GM21528 (cell line): ENCODE measurements around the gene CFAP20DC.
A peak's percentile ranks its signal among the peaks of the same experiment; 100 is the strongest.
"Not testable (repeated sequence)": the region's sequence is repeated elsewhere in the genome, so short reads cannot be mapped to it uniquely, and the experiment has no call there.

ENCODE experiments used
- ATAC-seq: cut with Tn5 transposase; IDR thresholded peaks from one replicate; pipeline ENCODE4 v1.9.1; 2021; ENCODE audit warnings: mild to moderate bottlenecking, moderate library complexity; ENCODE audit not compliant: unreplicated experiment, low FRiP score

The CFAP20DC gene

DNA sequence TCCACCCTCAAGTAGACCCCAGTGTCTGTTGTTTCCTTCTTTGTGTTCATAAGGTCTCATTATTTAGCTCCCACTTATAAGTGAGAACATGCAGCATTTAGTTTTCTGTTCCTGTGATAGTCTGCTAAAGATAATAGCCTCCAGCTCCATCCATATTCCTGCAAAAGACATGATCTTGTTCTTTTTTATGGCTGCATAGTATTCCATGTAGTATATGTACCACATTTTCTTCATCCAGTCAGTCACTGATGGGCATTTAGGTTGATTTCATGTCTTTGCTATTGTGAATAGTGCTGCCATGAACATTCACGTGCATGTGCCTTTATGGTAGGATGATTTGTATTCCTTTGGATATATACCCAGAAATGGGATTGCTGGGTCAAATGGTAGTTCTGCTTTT, 82.0 kb downstream of the CFAP20DC start:
- ATAC-seq: not testable (repeated sequence)

GRCh38 chr3:58965865-58966264, 84.0 kb downstream of the CFAP20DC start:
- ATAC-seq: no peak

- no peak for ATAC-seq
Measured at GRCh38 chr3:58963928-58964503, 85.8 kb downstream of the CFAP20DC start.

- no peak for ATAC-seq
Measured at GRCh38 chr3:58962816-58963215, 87.0 kb downstream of the CFAP20DC start.

DNA sequence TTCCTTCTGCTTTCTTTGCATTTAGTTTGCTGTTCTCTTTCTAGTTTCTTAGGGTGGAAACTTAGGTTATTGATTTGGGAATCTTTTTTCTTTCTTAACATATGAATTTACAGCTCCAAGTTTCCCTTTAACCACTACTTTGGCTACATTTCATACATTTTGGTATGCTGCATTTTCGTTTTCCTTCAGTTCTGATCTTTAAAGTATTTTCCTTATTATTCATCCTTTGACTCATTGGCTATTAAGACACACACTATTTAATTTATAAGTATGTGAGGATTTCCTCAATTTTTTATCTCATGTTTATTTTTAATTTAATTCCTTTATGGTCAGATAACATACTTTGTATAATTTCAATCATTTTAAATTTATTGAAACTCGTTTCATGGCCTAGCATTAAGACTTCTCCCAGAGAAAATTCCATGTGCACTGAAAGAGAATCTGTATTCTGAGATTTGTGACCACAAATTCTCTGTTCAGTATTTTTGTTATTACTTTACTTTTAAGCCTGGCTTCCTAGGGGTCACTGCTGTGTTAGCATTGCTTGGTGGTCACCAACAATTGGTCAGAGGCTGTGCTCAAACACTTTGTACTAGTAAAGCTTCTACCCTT, 87.7 kb downstream of the CFAP20DC start:
- ATAC-seq: no peak

GRCh38 chr3:58955308-58955707, 94.5 kb downstream of the CFAP20DC start:
- no peak for ATAC-seq

GRCh38 chr3:58953288-58953687, 96.5 kb downstream of the CFAP20DC start:
- ATAC-seq: no peak

DNA sequence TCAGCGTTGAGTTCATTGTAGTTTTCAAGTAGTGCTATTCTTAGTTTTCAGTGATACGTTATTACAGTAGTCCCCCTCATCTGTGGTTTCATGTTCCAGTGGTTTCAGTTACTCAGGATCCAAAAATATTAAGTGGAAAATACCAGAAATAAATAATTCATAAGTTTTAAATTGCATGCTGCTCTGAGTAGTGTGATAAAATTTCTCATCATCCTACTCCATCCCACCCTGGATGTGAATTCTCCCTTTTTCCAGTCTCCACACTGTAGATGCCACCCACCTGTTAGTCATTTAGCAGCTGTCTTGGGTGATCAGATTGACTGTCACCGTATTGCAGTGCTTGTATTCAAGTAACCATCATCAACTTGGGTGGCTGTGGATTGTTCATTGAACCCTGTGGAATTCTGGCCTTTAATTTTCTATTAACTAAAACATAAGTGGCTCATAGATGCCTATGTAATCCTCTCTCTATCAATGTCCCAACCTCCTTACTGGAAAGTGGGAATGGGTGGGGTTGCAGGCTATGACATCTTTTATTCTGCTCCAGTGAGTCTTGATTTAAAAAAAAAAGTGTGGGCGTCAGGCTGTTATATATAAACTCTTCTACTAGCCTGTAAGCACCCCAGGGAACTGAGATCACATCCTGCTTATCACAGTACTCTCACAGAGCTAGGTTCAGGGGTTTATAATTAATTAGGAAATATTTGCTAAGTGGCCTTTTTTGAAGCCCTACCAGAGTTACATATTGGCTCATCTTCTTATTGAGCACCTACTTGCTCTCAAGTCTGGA, 97.5 kb downstream of the CFAP20DC start:
- no peak for ATAC-seq

DNA sequence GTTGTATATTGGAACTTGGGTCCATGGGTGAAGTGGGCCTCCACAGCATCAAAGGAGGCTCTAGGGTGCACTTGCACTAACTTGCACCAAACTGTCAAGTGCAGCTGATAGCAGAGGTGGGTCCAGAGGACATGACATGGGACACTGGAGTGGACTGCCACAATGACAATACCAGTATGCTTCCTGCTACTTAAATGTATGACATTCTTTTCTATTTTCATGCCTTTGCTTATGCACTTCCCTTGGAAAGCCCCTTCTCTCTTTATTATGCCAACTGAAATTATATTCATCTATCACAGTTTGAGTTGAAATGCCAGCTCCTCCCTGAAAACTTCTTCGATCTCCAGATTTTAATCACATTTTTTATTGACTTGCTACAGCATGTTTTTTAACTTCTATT, 101.8 kb downstream of the CFAP20DC start:
- ATAC-seq: no peak

DNA sequence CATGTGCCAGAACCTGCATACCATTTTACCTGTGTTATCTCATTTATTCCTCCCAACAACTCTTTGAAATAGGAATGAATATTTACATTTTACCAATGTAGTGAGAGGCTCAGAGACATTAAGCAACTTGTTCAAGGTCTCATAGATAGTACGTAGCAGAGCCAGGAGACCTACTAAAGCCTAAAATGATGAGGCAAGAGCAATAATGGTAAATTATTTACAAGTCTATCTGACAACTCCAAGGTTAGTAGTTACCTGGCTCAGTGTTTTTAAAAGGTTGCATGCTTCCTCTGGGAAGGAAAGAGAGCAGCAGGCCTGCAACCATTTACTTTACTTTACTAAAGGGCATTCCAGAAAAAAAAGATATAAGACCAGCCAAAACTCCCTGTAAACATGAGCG, 103.0 kb downstream of the CFAP20DC start:
- no peak for ATAC-seq

DNA sequence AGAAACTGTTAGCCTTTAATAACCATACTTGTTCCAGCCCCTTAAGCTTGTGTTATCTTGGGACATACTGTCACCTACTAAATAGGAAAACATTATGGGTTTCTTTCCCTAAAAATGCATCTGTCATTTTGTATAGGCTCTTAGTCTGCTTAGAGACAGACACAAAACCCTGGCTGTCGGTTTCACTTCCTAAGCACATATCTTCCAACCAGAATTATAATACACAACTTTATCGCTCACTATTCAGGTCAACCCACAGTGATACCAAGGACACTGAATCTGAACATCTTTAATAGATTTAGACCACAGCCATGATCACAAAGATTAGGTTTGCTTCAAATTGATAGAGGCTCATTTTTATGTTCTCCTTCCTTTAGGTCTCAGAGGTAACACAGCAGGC, 111.8 kb downstream of the CFAP20DC start:
- no peak for ATAC-seq

DNA sequence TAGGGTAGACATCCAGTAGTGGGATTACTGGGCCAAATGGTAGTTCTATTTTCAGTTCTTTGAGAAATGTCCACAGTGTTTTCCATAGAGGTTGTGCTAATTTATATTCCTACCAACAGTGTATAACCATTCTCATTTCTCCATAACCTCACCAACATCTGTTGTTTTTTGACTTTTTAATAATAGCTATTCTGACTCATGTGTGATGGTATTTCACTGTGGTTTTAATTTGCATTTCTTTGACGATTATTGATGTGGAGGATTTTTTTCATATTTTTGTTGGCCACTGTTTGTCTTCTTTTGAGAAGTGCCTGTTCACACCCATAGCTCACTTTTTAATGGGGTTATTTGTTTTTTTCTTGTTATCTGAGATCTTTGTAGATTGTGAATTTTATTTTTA, 125.2 kb downstream of the CFAP20DC start:
- no peak for ATAC-seq

DNA sequence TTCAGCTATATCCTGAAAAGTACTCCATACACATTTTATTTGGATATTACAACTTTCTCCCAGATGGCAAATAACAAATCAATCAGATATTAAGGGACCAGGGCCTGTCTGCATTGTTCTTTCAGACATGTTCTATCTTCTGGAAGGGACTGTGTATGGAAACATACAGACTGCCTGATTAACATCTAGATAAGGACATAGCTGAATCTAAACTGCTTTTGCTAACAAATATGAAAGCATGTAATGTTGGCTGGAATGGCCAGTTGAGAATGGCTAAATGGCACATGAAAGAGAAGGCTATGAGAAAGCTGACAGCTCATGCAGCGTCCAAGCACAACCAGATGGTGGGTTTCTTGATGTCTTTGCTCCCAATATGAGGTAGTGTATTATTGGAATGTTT, 149.4 kb downstream of the CFAP20DC start:
- no peak for ATAC-seq

GRCh38 chr3:58899953-58900298, 149.9 kb downstream of the CFAP20DC start:
- ATAC-seq: peak; percentile 14

- peak; percentile 78 for ATAC-seq
Measured at GRCh38 chr3:58899159-58899952, 150.5 kb downstream of the CFAP20DC start.

- ATAC-seq: no peak
Measured at GRCh38 chr3:58898513-58898912, 151.3 kb downstream of the CFAP20DC start.

DNA sequence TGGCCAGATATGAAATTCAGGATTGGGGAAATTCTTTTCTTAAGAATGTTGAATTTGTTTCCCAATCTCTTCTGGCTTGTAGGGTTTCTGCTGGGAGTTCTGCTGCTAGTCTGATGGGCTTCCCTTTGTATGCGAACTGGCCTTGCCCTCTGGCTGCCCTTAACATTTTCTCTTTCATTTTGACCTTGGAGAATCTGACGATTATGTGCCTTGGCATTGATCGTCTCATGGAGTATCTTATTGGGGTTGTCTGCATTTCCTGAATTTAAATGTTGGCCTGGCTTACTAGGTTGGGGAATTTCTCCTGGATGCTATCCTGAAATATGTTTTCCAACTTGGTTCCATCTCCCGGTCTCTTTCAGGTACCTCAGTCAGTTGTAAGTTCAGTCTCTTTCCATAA, 152.2 kb downstream of the CFAP20DC start:
- ATAC-seq: no peak

GRCh38 chr3:58895678-58896077, 154.1 kb downstream of the CFAP20DC start:
- ATAC-seq: not testable (repeated sequence)

DNA sequence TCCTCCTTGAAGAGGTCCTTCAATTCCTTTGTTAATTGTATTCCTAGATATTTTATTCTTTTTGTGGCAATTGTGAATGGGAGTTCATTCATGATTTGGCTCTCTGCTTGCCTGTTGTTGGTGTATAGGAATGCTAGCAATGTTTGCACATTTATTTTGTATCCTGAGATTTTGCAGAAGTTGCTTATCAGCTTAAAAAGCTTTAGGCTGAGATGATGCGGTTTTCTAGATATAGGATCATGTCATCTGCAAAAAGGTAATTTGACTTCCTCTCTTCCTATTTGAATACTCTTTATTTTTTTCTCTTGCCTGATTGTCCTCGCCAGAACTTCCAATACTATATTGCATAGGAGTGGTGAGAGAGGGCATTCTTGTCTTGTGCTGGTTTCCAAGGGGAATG, 157.3 kb downstream of the CFAP20DC start:
- ATAC-seq: not testable (repeated sequence)

DNA sequence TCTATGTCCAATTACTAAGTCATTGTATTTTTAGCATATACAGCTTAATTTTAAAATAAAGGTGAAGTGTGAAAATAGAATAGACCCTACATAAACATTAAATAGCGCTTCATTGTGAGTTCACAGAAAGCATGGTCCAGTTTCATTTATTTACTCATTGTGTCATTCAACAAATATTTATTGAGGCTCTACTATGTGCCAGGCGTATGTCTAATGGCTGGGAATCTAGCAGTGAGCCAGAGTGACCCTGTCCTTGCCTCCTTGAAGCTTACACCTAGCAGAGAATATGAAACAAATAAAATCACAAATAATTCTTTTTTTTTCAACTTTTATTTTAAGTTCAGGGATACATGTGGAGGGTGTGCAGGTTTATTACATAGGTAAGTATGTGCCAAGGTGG, 161.7 kb downstream of the CFAP20DC start:
- ATAC-seq: no peak

GRCh38 chr3:58884453-58884852, 165.4 kb downstream of the CFAP20DC start:
- ATAC-seq: no peak
